CD4-positive, alpha-beta T cell (primary cell): Measurements from ENCODE around the gene PSMD2. TPM values are rescaled to one million over a fixed set of nuclear protein-coding genes. Genes with fewer than 3 reads are reported as not detected.

Experiments
- ATAC-seq: fragments of 200-7000 bp; cut with Tn5 transposase; one replicate; pipeline ENCODE4 v1.10.0; 2022; ENCODE audit warnings: mild to moderate bottlenecking; ENCODE audit not compliant: poor library complexity
- CTCF ChIA-PET: fragments of 350-600 bp; sonication (Branson Sonifier 250); formaldehyde crosslinking; loops from one replicate; lab custom pipeline; 2021; ENCODE audit warnings: antibody characterized with exemption, inconsistent platforms; lab: Charles Lee
- POLR2A ChIA-PET: fragments of 350-600 bp; sonication (Branson Sonifier 250); formaldehyde crosslinking; loops from one replicate; lab custom pipeline; 2021; ENCODE audit warnings: antibody characterized with exemption, inconsistent platforms; lab: Charles Lee
- DNase-seq, 14 experiments: peaks; one replicate each; pipeline ENCODE4 v3.0.0-alpha.2; 2013 to 2020; ENCODE audit warnings: mixed read lengths in 2 of 14
- H3K27ac ChIP-seq, 2 donors: one replicate each; pipeline versions ENCODE4 v1.5.1 to v1.7.0; 2013; ENCODE audit warnings: low read length in 2 of 2, low read depth in 1 of 2, mild to moderate bottlenecking in 1 of 2
- H3K27me3 ChIP-seq, 2 experiments: 1 replicate in 1 of 2; 2 replicates in 1 of 2; pipeline versions ENCODE4 v1.6.1 to v1.7.0; 2013; ENCODE audit warnings: low read length in 2 of 2, control low read depth in 1 of 2, mild to moderate bottlenecking in 1 of 2, moderate library complexity in 1 of 2; ENCODE audit not compliant: insufficient read depth in 2 of 2, control insufficient read depth in 1 of 2
- H3K36me3 ChIP-seq: one replicate; pipeline ENCODE4 v1.6.1; 2013; ENCODE audit warnings: low read length, control low read depth; ENCODE audit not compliant: insufficient read depth
- H3K4me1 ChIP-seq: one replicate; pipeline ENCODE4 v1.6.1; 2013; ENCODE audit warnings: low read length, control low read depth; ENCODE audit not compliant: insufficient read depth
- H3K4me3 ChIP-seq: one replicate; pipeline ENCODE4 v1.5.1; 2013; ENCODE audit warnings: mild to moderate bottlenecking, low read length, moderate library complexity
- H3K9me3 ChIP-seq, 2 experiments: 1 replicate in 1 of 2; 2 replicates in 1 of 2; pipeline versions ENCODE4 v1.6.1 to v1.7.0; 2013; ENCODE audit warnings: low read length in 2 of 2, mild to moderate bottlenecking in 2 of 2, control low read depth in 1 of 2, moderate library complexity in 1 of 2; ENCODE audit not compliant: control insufficient read depth in 1 of 2, insufficient read depth in 1 of 2
- H3K27ac Mint-ChIP-seq: one replicate; pipeline ENCODE4 v1.8.0; 2020; ENCODE audit warnings: mixed read lengths
- H3K27me3 Mint-ChIP-seq: one replicate; pipeline ENCODE4 v1.8.0; 2021; ENCODE audit warnings: mixed read lengths
- H3K36me3 Mint-ChIP-seq: one replicate; pipeline ENCODE4 v1.8.0; 2021; ENCODE audit warnings: low read depth, mixed read lengths
- H3K4me1 Mint-ChIP-seq: one replicate; pipeline ENCODE4 v1.8.0; 2021; ENCODE audit warnings: low read depth, mixed read lengths
- H3K4me3 Mint-ChIP-seq: one replicate; pipeline ENCODE4 v1.8.0; 2020; ENCODE audit warnings: mild to moderate bottlenecking, mixed read lengths
- H3K9me3 Mint-ChIP-seq: one replicate; pipeline ENCODE4 v1.8.0; 2020; ENCODE audit warnings: mixed read lengths
- intact Hi-C, 2 experiments: fragments of 100-400 bp; cut with DNase I in 1 of 2; cut with micrococcal nuclease in 1 of 2; formaldehyde crosslinking; loops; one replicate each; pipeline versions ENCODE4 v1.15.1 to v1.9.0; 2023 to 2025; cut with DNase I, micrococcal nuclease
- total RNA-seq, 174 experiments: library from RNA in 2 of 174; stranded (reverse) in 2 of 174; gene quantifications; one replicate each; pipeline ENCODE4 v1.2.3 and lab custom pipeline; 2021 to 2026
- TF ChIP-seq, protein P1 (sequence below): fragments of 200-600 bp; IDR thresholded peaks from one replicate; pipeline ENCODE4 v1.8.0; 2022; ENCODE audit warnings: antibody characterized with exemption, mild to moderate bottlenecking

PSMD2 gene
- total RNA-seq, 2 experiments from 2014 or later, result 159 TPM

- no peak overlapping the region for H3K27ac Mint-ChIP-seq
- ChIA-PET CTCF (no interaction called here), POLR2A (interaction anchor here (0.8 kb wide), 1 partner anchor 9 kb away, joined by 3 read pairs; the partner anchor contains the start of gene FAM131A)
- H3K4me3 Mint-ChIP-seq, result no peak overlapping the region
- no peaks in the 10 kb centered on the region for H3K9me3 Mint-ChIP-seq
- no peaks in the 10 kb centered on the region for H3K4me1 Mint-ChIP-seq
- ATAC-seq, result no peak
- peaks cover 10% of the 10 kb centered on the region for H3K36me3 ChIP-seq
- no peaks in the 10 kb centered on the region for H3K27me3 Mint-ChIP-seq
- no peak overlapping the region for H3K4me3 ChIP-seq
- H3K4me1 ChIP-seq, result no peaks in the 10 kb centered on the region
- H3K27ac ChIP-seq, result no peak overlapping the region
- peaks cover 15% of the 10 kb centered on the region for H3K36me3 Mint-ChIP-seq
- intact Hi-C loops, result no loop called here
- no peaks in the 10 kb centered on the region for H3K27me3 ChIP-seq
- H3K9me3 ChIP-seq, result no peaks in the 10 kb centered on the region
- TF ChIP-seq, protein P1, sequence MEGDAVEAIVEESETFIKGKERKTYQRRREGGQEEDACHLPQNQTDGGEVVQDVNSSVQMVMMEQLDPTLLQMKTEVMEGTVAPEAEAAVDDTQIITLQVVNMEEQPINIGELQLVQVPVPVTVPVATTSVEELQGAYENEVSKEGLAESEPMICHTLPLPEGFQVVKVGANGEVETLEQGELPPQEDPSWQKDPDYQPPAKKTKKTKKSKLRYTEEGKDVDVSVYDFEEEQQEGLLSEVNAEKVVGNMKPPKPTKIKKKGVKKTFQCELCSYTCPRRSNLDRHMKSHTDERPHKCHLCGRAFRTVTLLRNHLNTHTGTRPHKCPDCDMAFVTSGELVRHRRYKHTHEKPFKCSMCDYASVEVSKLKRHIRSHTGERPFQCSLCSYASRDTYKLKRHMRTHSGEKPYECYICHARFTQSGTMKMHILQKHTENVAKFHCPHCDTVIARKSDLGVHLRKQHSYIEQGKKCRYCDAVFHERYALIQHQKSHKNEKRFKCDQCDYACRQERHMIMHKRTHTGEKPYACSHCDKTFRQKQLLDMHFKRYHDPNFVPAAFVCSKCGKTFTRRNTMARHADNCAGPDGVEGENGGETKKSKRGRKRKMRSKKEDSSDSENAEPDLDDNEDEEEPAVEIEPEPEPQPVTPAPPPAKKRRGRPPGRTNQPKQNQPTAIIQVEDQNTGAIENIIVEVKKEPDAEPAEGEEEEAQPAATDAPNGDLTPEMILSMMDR, result no peak
- no peak for DNase-seq
These were observed 47.6 kb downstream of the PSMD2 start for GRCh38 chr3:184346480-184347190.

GRCh38 chr3:184347321-184348056 lies 48.4 kb downstream of the PSMD2 start:
- ATAC-seq (no peak), DNase-seq (peak in 1 of 14 experiments; percentile 5)
- Mint-ChIP-seq H3K9me3 (no peaks in the 10 kb centered on the region), H3K27ac (no peak overlapping the region), H3K4me1 (no peaks in the 10 kb centered on the region), H3K4me3 (no peak overlapping the region), H3K27me3 (no peaks in the 10 kb centered on the region), H3K36me3 (peaks cover 14% of the 10 kb centered on the region)
- TF ChIP-seq, protein P1, result no peak
- ChIA-PET POLR2A (interaction anchor here (0.8 to 0.9 kb wide), 2 partner anchors 10 to 16 kb away, joined by 3 read pairs; partner anchors contain the start of gene FAM131A), CTCF (interaction anchor here (1.2 kb wide), 1 partner anchor 120 kb away, joined by 3 read pairs; no protein-coding TSS in a partner anchor)
- H3K27ac ChIP-seq, result no peak overlapping the region
- H3K9me3 ChIP-seq, result no peaks in the 10 kb centered on the region
- intact Hi-C loops, result no loop called here
- H3K27me3 ChIP-seq, result no peaks in the 10 kb centered on the region
- peaks cover 6% of the 10 kb centered on the region for H3K36me3 ChIP-seq
- H3K4me3 ChIP-seq, result no peak overlapping the region
- no peaks in the 10 kb centered on the region for H3K4me1 ChIP-seq

DNA sequence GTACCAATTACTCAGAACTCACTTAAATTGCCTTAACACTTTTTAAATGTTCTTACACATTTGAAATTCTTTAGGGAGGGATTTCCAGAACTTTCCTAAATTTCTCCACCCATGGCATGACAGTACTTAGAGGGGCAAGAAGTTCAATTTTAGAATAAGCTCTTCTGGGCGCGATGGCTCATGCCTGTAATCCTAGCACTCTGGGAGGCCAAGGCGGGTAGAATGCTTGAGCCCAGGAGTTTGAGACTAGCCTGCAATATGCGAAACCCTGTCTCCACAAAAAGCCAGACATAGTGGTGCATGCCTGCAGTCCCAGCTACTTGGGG lies 49.0 kb downstream of the PSMD2 start:
- no peaks in the 10 kb centered on the region for H3K9me3 ChIP-seq
- Mint-ChIP-seq H3K27me3 (no peaks in the 10 kb centered on the region), H3K9me3 (no peaks in the 10 kb centered on the region), H3K36me3 (peaks cover 11% of the 10 kb centered on the region), H3K4me3 (no peak overlapping the region), H3K27ac (no peak overlapping the region), H3K4me1 (no peaks in the 10 kb centered on the region)
- peaks cover 3% of the 10 kb centered on the region for H3K36me3 ChIP-seq
- TF ChIP-seq, protein P1, result no peak
- intact Hi-C loops, result no loop called here
- H3K27ac ChIP-seq, result no peak overlapping the region
- ATAC-seq (no peak), DNase-seq (no peak)
- no peaks in the 10 kb centered on the region for H3K27me3 ChIP-seq
- CTCF ChIA-PET, result interaction anchor here (1.2 kb wide), 1 partner anchor 121 kb away, joined by 3 read pairs; no protein-coding TSS in a partner anchor
- H3K4me1 ChIP-seq, result no peaks in the 10 kb centered on the region
- POLR2A ChIA-PET, result interaction anchor here (0.9 to 1.4 kb wide), 2 partner anchors 14 to 16 kb away, joined by 3 read pairs; no protein-coding TSS in a partner anchor
- H3K4me3 ChIP-seq, result no peak overlapping the region
